ENCODE data around the gene CTF1. TPM values are rescaled to one million over a fixed set of nuclear protein-coding genes. Genes with fewer than 3 reads are reported as not detected.
A peak's percentile ranks its signal among the peaks of the same experiment; 100 is the strongest.

CTF1 gene
- polyA plus RNA-seq, 2 of the 4 experiments (the other 2 are of a cell fraction): 0.23 to 0.44 TPM

GRCh38 chr16:30910427-30911029, 14.1 kb downstream of the CTF1 start:
- H3K4me1 ChIP-seq: no peaks in the 10 kb centered on the region
- no peak overlapping the region for H3K27ac ChIP-seq
- WGBS (ENCODE audit: missing lambda C conversion rate): 64% methylated on average over 18 of the region's 18 CpGs
- TF ChIP-seq ATOH8 (CRISPR knock-in tag; IDR thresholded peaks at IDR 0.05; ENCODE audit: low read depth) (no peak), PBX3 (IDR thresholded peaks at IDR 0.05) (no peak), MYC (IDR thresholded peaks at IDR 0.05; ENCODE audit: borderline replicate concordance, low read length) (no peak), RARB (CRISPR knock-in tag; IDR thresholded peaks at IDR 0.05) (no peak), BCL3 (IDR thresholded peaks at IDR 0.05) (no peak), ELK1 (IDR thresholded peaks at IDR 0.05; ENCODE audit: low read depth, low read length) (no peak), FOSL2 (IDR thresholded peaks at IDR 0.05) (no peak), FOSL2 (CRISPR knock-in tag; IDR thresholded peaks at IDR 0.05) (no peak), CEBPB (IDR thresholded peaks at IDR 0.05) (no peak), E2F6 (IDR thresholded peaks at IDR 0.05; ENCODE audit: borderline replicate concordance, low read depth) (no peak)
- ChIA-PET CTCF (interaction anchor here (1.7 to 1.9 kb wide), 2 partner anchors 9 to 96 kb away, joined by 5 to 7 read pairs; no protein-coding TSS in a partner anchor), POLR2A (no interaction called here)
- no peak for DNase-seq (ENCODE audit: low read depth in 1 of 2, low spot score in 1 of 2)
- 0 out of 6 replicates have a peak, but pooled peaks of 1 of the 2 experiments have one; percentile 6 for ATAC-seq
- H3K4me2 ChIP-seq: no peak overlapping the region
- no peak for FAIRE-seq
- H3K4me3 ChIP-seq: no peak overlapping the region
- H3K9me3 ChIP-seq: no peaks in the 10 kb centered on the region

GRCh38 chr16:30912794-30913412, 16.5 kb downstream of the CTF1 start:
- H3K4me3 ChIP-seq: no peak overlapping the region
- no peak overlapping the region for H3K4me2 ChIP-seq
- H3K9me3 ChIP-seq: no peaks in the 10 kb centered on the region
- no peak for TF ChIP-seq FOSL2 (IDR thresholded peaks at IDR 0.05)
- no peak for TF ChIP-seq FOSL2 (CRISPR knock-in tag; IDR thresholded peaks at IDR 0.05)
- TF ChIP-seq RFX5 (IDR thresholded peaks at IDR 0.05): no peak
- TF ChIP-seq MYC (IDR thresholded peaks at IDR 0.05; ENCODE audit: borderline replicate concordance, low read length): no peak
- no peak for TF ChIP-seq CHD4 (IDR thresholded peaks at IDR 0.05; ENCODE audit: borderline replicate concordance)
- TF ChIP-seq ESRRA (IDR thresholded peaks at IDR 0.05; ENCODE audit: borderline replicate concordance, low read length): no peak
- TF ChIP-seq MAFK (IDR thresholded peaks at IDR 0.05; ENCODE audit: partially characterized antibody): no peak
- TF ChIP-seq EHF (CRISPR knock-in tag; IDR thresholded peaks at IDR 0.05): no peak
- no peak for TF ChIP-seq ELK1 (IDR thresholded peaks at IDR 0.05; ENCODE audit: low read depth, low read length)
- TF ChIP-seq MAZ (IDR thresholded peaks at IDR 0.05; ENCODE audit: borderline replicate concordance, low read depth, low read length): no peak
- no peak for TF ChIP-seq GATA3 (IDR thresholded peaks at IDR 0.05; ENCODE audit: borderline replicate concordance)
- TF ChIP-seq MAX (IDR thresholded peaks at IDR 0.05): no peak
- TF ChIP-seq ATOH8 (CRISPR knock-in tag; IDR thresholded peaks at IDR 0.05; ENCODE audit: low read depth): no peak
- TF ChIP-seq CBX8 (IDR thresholded peaks at IDR 0.05): no peak
- TF ChIP-seq POLR2A (IDR thresholded peaks at IDR 0.05; ENCODE audit: low read length): no peak
- no peak for TF ChIP-seq HMGXB4 (CRISPR knock-in tag; IDR thresholded peaks at IDR 0.05; ENCODE audit: borderline replicate concordance)
- TF ChIP-seq CEBPB (IDR thresholded peaks at IDR 0.05): no peak
- TF ChIP-seq FOSB (CRISPR knock-in tag; IDR thresholded peaks at IDR 0.05): no peak
- no peak for TF ChIP-seq ZFP36 (IDR thresholded peaks at IDR 0.05; ENCODE audit: borderline replicate concordance, partially characterized antibody)
- TF ChIP-seq ZNF302 (CRISPR knock-in tag; IDR thresholded peaks at IDR 0.05): no peak
- H3K4me1 ChIP-seq: no peaks in the 10 kb centered on the region
- ATAC-seq (peak in 1 of 2 experiments; percentile 14; a peak in 1 of 6 replicates), FAIRE-seq (no peak), DNase-seq (ENCODE audit: low read depth in 1 of 2, low spot score in 1 of 2) (no peak)
- ChIA-PET CTCF (interaction anchor here (0.8 to 3.2 kb wide), 7 partner anchors 8 to 75 kb away, joined by 3 to 22 read pairs (median 4); no protein-coding TSS in a partner anchor), POLR2A (no interaction called here)
- 81% methylated on average over 6 of the region's 6 CpGs for WGBS (ENCODE audit: missing lambda C conversion rate)
- H3K27ac ChIP-seq: no peak overlapping the region

All from A549 (cell line).